GM12874 (cell line): Measurements from ENCODE around the gene SP140L.

Source experiments
- TF ChIP-seq, protein P1 (sequence below): IDR thresholded peaks from 2 replicates; pipeline ENCODE4 v1.5.1; 2011; ENCODE audit warnings: low read depth, mild to moderate bottlenecking, control low read depth, low read length, moderate library complexity; ENCODE audit not compliant: insufficient read depth

SP140L gene

DNA sequence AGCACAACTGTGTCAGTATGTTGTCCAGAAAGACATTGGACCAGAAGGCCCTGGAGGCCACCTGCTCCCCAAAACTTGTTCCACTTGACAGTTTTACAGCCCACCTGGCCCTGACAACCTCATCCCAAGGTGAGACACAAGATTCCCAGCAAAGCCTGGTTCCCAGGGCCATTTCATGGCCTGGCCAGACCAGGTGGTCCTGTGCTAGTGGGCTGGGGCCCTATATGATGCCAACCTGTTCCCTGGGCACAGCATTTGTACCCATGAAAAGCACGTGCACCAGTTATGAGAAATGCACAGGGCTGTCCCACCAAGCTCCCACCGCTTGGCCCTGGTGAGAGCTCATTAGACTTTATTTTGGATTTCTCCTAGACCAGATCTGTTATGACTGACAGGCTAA is 6.0 kb upstream of the SP140L start:
- TF ChIP-seq, protein P1, sequence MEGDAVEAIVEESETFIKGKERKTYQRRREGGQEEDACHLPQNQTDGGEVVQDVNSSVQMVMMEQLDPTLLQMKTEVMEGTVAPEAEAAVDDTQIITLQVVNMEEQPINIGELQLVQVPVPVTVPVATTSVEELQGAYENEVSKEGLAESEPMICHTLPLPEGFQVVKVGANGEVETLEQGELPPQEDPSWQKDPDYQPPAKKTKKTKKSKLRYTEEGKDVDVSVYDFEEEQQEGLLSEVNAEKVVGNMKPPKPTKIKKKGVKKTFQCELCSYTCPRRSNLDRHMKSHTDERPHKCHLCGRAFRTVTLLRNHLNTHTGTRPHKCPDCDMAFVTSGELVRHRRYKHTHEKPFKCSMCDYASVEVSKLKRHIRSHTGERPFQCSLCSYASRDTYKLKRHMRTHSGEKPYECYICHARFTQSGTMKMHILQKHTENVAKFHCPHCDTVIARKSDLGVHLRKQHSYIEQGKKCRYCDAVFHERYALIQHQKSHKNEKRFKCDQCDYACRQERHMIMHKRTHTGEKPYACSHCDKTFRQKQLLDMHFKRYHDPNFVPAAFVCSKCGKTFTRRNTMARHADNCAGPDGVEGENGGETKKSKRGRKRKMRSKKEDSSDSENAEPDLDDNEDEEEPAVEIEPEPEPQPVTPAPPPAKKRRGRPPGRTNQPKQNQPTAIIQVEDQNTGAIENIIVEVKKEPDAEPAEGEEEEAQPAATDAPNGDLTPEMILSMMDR, result no peak

GRCh38 chr2:230322561-230323384 is 4.2 kb upstream of the SP140L start:
- TF ChIP-seq, protein P1, result no peak

DNA sequence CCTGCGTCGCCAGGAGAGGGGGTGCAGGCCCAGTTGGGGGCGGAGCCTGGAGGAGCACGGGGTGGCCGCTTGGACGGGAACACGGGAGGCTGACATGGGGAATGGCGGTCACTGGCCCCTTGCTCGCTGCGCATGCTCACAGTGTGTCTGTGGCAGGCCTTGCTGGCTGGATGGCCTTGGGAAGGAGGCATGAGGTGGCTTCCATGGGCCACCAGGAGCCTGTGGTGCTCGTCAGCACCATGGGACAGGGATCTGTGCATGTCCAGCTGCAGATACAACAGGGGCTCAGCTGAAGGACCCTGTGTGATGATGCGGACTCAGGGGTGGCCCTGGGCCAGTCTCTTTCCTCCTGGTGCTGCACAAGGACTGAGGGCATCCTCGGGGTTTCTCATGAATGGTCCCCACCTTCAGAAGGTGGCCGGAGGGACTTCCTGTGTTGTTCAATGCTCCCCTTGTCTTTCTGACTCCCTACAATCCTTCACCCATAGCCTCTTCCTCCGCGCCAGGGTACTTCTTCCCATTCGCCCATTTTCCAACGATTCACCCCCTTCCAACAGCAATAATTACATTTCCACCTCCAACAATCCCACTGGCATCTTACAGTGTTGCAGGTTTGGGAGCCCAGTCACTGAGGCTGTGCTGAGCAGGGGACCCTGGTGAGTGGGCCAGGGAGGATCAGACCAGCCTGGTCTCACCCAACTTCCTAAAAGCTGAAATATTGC is 3.4 kb upstream of the SP140L start:
- TF ChIP-seq, protein P1, result peak; percentile 46

- TF ChIP-seq, protein P1, result no peak
Measured at GRCh38 chr2:230324503-230324902, 2.5 kb upstream of the SP140L start.

DNA sequence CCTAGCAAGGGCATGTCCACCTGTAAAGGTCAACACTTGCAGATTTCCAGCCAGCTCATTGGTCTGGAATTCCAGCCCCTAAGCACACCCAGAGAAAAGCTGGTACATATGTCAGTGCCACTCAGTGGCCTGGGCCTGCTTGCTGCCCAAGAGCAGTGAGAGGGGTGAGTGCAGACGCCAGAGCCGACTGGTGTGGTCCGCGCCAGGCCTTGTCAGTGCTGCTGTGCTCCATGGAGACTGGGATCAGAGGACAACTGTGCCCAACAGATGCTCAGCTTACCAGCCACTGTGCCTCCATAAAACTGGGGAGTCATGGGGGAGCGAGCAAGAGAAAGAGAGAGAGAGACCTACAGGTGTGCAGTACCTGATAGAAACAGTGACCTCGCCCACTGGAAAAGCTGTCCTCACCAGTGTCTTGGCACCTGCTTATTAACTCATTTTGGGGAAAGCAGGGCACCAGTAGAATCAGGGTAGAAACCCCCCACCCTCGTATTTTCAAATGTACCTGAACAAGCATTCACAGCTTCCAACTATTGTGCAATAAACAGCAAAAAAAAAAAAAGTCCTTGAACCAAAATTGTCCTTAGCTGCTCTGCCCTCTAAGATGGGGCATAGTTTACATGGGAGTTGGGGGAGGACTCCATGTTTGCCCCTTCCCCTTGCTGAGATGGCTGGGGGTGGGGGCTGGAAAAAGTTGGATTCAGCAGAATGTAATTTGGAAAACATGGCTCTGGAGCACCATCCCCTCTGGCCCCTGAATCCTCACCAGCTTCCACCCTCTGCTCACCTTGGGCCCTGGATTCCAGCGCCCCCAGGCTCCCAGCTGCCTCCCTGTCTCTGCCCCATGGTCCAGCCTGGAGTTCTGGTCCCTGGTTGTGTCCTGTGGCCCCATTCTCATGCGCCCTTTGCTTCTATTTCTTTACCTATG is 1.4 kb upstream of the SP140L start:
- TF ChIP-seq, protein P1, result no peak

DNA sequence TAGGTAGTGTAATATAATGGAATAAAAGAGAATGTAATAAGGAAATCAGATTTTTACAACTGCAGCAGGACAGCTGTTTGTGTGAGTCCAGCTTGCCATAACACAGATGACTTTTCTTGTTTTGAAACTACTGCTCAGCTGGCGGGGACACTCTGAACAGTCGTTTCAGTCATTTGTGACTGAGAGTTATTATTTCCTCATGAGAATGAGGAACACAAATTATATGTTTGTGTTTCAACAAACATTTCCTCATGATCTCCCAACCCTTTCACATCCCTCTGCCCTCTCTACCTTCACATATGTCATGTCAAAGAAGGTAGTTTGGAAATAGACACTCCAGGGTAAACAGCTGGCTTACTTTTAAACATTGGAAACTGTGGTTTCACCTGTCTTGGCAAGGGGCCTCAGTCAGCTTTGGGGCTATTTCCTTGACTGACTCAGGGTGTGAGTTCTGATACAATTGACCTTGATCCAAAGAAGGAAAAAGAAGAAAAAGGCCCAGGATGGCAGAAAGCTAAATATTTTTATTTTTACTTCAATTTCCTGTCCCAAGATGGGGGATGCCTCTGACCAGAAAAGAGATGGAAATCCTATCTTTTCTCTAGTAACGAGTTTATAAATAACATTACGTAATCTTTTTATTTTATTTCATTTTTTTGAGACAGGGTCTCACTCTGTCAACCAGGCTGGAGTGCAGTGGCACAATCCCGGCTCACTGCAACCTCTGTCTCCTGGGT is 593 bp downstream of the SP140L start:
- TF ChIP-seq, protein P1, result no peak
